CD4-positive, alpha-beta T cell treated with Interleukin-21 for 1 hour (primary cell): ENCODE results near the gene WSCD2.
A peak's percentile ranks its signal among the peaks of the same experiment; 100 is the strongest.

Source experiments
- DNase-seq: peaks from one replicate; pipeline ENCODE4 v3.0.0-alpha.2; 2020

WSCD2 gene

DNA sequence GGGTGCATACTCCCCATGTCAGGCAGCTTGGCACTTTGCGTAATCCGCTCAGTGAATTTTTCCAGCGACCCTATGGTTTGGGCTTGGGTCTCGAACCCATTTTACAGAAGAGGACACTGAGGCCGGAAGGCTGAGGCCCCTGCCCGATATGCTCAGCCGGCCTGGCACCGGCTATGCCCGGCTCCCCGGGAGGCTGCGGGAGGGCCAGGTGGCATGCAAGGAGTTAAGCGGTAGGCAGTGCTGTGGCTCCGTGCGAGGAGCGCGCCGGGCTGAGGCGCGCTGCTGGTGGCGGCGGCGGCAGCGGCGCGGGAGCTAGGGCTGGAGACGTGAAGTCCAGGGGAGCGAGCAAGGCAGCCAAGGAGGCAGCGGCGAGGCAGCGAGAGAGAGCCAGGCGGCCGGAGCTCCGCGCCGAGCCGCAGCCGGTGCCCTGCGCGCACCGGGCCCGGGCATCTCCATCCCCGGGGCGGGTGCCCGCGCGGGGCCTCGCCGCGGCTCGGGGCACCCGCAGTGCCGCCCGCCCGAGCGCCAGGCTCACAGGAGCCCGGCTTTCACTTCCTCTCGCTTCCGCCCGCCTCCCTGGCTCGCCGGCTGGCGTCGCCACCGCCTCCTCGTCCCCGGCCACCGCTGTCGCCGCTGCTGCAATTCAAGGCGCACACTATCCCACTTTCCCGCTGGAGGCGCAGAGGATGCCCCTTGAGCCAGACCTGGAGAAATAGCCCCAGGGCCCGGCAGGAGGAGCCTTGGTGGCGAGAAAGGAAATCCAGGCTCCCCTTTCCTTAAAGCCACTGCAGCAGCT is at the start of gene WSCD2:
Gene WSCD2, plus strand, starts transcription at position 272 of the 796 bp plus-strand sequence. CDS start 66,545 bp downstream, outside the sequence.
- no peak for DNase-seq

- DNase-seq = no peak
These were observed 49.4 kb upstream of the WSCD2 start for GRCh38 chr12:108079721-108080120.

- DNase-seq = no peak
These were observed 48.7 kb upstream of the WSCD2 start for GRCh38 chr12:108080363-108080762.

- DNase-seq = no peak
These were observed 46.6 kb upstream of the WSCD2 start for GRCh38 chr12:108082485-108082884.

DNA sequence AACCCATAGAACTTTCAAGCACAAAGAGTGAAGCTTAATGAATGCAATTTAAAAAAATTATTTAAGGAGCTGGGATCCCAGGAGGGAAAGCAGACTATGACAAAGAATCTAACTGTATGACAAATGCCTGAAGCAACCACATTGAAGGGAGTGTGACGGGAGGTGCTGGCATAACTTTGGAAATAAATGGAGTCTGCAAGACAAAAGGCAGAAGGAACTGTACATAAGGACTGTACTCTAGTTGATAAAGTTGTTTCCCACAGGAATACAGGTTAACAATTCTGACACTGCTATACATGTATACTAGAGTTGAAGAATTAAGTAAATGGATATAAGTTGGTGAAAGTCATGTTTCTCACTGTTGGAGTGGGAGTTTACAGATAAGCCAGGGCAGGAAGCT is 41.2 kb upstream of the WSCD2 start:
- DNase-seq = no peak

GRCh38 chr12:108090107-108090899 is 38.8 kb upstream of the WSCD2 start:
- no peak for DNase-seq

DNA sequence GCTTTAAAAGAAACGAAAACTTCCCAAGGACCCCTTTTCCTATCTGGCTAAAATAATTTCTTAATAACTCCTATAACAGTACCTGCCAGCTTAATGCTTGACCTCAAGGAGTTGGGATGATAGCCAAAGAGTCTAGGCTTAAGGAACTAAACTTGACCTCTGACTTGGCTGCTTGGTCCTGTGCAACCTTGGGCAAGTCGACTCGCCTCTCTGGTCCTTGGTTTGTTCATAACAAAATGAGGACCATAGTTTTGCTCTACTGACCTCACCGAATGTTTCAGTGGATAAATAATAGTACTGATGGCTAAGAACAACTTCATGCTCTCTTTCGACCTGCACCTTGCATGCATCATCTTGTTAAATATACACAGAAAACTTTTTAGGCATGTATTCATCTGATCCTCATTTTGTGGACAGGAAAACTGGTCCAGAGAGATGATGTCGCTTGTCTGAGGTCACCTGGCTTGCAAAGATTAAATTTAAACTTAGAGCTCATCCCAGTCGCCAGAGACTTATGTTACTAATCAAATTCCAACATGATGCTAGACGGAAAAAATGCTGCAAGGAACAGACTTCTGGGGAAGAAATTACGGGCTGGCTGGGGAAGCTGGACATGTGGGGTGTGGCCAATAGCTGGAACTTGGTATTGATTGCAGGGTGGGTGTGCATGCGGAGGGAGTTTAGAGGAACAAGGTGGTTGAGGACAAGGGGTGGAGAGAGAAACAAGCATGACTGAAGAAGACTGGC is 38.0 kb upstream of the WSCD2 start:
- DNase-seq = no peak

- no peak for DNase-seq
These were observed 37.4 kb upstream of the WSCD2 start for GRCh38 chr12:108091679-108092051.

DNA sequence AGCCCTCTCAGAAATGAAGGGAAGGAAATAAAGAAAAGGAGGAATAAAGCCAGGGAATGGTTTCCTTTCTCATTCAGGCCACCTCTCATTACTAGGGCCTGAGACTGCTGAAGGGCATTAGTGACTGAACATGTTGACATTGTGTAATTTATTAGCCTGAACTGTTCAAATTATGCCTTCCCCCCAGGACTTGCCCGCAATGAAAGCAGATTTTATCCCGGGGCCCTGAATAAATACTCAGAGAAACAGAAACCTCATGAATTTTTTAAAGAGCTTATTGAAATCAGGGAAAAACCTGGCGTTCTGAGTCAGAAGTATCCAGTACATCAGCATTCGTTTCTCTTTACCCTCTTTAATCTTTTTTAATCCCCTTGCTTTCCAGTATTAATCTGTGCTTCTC is 35.9 kb upstream of the WSCD2 start:
- DNase-seq = no peak

GRCh38 chr12:108094056-108094649 is 34.9 kb upstream of the WSCD2 start:
- no peak for DNase-seq

DNA sequence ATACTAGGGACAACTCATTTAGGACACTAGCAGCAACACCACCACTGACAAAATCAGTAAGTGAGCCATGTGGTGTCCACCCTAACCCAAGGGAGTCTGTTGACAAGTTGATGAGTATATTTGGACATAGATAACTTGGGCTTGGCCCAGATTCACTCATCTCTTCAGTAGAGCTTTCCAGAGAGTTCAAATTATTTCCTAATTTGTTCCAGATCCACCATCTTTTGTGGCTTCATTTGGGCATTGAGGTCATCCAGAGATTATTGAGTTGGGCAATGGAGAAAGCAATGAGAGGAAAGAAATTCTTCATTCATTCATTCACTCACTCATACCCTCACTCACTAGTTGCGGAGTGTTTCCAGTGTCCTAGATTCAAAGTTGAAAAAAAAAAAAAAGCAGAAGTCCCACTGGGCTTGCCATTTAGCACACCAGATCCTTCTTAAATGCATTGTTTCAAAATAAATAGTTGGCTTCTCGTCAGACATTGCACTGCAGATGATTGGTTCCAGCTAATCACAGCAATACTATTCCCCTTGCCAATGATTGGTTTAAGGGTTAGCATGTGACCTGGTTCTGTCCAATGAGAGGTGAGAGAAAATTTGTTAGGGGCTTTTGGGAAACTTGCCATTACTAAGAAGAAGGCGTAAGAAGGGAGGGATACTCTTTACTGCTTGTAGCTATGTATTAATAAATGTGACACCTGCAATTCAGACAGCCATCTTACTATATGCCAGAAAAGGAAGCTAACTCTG is 31.8 kb upstream of the WSCD2 start:
- DNase-seq = no peak

DNA sequence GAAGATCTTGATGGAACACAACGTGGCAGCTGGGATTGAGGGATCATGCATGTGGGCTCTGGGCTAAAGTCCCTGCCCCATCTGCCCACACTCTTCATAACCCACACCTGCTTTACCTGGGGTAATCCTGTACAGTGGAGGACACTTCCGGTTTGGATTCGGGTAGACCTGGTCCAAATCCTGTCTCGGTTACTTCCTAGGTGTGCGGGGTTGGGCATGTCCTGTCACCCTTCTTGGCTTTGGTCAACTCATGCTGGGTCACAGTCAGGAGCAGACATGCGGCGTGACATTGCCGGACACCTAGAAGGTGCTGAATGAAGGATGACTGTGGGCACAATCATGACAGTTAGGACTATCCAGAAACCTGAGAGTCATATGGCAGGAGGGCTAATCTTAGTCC is 30.7 kb upstream of the WSCD2 start:
- no peak for DNase-seq

DNA sequence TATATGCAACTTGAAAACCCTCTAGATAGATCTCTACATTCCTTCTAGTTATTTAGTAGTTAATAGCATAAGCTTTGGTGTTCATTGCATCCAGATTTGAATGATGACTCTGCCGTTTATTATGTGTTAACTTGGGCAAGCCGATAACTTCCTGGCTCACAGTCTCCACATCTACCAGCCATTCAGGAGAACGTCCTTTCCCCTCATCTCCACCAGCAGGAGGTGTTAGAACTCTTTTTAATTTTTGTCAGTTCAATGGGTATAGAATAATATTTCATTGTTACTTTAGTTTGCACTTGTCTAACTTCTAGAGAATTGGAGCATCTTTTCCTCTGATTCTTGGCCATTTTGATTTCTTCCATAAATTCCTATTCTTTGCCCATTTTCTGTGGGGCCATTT is 30.0 kb upstream of the WSCD2 start:
- peak; percentile 19 for DNase-seq

DNA sequence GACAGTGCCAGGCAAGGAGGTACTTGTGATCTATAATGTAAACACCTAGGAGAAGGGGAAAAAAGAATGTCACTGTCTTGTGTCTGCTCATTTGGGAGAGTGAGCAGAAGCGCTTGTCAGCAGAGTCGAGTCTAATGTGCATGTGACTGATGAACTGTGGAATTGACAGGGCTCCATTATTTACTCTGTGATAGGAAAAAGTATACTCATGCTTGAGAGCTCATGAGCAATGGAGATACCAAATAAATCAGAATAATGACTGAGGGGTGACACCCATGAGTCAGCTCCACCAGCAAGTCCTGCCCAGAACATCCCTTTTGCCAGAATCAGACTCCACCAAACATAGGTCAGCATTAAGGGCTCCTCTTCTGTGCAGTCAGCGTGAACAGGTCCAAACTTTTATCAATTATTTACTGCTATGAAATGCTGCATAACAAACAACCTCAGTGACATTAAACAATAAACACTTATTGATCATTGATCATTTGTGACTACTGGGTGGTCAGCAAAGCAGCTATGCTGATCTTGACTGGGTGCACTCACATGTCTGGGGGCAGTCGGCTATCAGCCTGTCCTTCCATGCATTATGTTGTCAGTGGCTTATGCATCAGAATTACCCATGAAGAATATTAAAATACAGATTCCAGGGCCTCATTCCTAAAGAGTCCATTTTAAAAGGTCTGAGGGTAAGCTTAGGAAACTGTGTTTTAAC is 29.2 kb upstream of the WSCD2 start:
- no peak for DNase-seq

DNA sequence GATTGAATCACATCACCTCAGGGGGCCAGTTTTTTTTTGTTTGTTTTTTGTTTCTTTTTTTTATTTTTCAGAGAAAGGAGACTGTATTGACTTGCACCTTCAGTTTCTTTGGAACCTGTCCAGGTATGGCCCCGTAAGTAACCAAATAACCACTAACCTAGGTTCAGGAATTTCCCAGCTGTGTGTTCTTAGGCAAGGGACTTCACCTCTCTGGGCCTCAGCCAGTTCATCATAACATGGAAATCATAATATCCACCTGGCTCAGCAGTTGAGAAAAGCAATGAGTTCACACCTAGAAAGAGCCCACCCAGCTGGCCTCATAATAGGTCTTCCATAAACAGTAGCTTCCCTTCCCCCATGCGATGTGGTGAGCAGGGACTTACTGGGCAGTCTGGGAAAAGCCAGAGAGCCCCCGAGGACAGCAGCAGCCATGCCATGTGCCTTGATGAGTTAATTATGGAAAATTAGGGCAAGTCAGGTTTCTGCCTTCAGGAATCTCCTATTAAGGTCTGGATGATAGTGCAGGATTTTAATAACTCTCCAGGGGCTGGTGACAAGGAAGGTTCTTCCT is 27.4 kb upstream of the WSCD2 start:
- no peak for DNase-seq

DNA sequence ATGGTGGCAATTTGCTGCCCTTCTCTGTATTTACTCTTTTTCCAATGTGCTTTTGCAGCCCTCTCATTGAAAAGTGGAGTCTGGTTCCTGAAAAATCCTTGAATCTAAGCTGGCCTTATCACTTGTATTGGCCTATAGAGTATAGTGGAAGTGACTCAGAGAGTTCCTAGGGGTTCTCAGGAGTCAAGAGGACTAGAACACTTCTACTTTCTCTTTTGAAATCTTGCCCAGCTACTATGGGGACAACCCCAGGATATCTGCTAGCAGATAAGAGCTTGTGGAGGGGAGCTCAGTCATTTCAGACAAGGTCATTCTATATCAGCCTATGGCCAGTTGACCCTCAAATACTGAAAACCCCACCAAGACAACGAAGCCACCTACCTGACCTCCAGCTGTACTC is 26.7 kb upstream of the WSCD2 start:
- DNase-seq = no peak

DNA sequence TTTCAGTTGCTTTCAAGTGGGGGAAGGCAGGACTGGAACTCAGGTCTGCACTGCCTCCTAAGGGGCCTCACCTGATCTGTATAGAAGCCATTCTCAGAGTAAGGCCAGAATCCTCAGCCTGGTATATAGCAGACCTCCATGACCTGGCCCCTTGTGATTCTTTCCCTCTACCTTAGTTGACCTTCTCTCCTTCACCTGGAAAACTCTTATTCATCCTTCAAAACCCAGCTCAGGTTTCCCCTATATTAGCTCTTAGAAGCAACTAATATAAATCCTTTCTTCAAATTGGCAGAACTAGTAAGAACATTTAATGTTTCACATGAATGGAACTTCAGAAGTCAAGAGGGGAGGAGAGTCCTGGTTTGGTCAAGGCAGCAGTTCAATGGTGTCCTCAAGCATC is 26.0 kb upstream of the WSCD2 start:
- no peak for DNase-seq

- DNase-seq = no peak
These were observed 25.6 kb upstream of the WSCD2 start for GRCh38 chr12:108103517-108103916.

DNA sequence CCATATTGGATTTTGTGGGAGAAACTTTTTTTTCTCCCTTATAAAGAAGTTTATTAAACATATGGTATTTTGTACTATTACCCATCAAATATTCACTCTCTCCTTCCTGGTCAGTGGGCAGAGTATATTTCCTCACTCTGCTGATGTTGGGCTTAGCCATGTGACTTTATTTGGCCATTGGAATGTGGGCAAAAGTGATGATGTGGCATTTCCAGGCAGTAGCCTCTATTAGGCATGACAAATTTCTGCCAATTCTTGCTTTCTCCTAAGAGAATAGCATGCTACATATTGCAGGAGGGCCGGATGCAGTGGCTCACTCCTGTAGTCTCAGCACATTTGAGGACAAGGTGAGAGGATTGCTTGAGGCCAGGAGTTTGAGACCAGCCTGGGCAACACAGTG is 24.4 kb upstream of the WSCD2 start:
- DNase-seq = no peak

GRCh38 chr12:108106599-108106998 is 22.5 kb upstream of the WSCD2 start:
- DNase-seq = no peak

- DNase-seq = no peak
These were observed 21.8 kb upstream of the WSCD2 start for GRCh38 chr12:108107293-108107692.
